Subcutaneous adipose tissue (tissue), 4 donors: ENCODE measurements around the gene NR3C2. TPM values are rescaled to one million over a fixed set of nuclear protein-coding genes. Genes with fewer than 3 reads are reported as not detected.

Source experiments
- total RNA-seq, 4 donors: library from RNA; depleted of rRNA; stranded (reverse); fragments of >200 nt; gene quantifications; one replicate each; pipeline ENCODE4 v1.1.0, GENCODE V29; 2016
- TF ChIP-seq, protein P1 (sequence below): fragments of 450-650 bp; IDR thresholded peaks from one replicate; pipeline ENCODE4 v1.5.1; 2016; ENCODE audit warnings: low read depth, mild to moderate bottlenecking, control low read depth, antibody characterized with exemption, moderate library complexity

The NR3C2 gene
- total RNA-seq, 4 donors from 2014 or later = 7.5 to 17.0 (median 8.9) TPM

DNA sequence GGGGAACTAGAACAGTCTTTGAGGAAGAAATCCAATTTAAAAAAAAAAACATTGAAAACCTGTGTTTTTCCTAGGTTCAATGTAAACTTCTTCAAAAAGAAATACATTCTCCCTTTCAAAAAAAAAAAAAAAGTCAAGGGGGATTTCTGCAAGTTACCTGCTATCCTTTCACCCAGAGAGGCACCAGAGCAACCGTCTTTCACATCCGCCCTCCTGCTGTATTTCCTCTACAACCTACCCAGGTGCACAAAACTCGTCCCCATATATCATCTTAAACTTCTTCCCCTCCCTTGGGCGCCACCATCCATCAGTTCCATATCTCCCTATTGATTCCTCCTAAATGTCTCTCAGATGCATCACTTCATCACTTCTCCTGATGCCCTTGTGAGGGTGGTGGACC, 74.5 kb downstream of the NR3C2 start:
- TF ChIP-seq, protein P1, sequence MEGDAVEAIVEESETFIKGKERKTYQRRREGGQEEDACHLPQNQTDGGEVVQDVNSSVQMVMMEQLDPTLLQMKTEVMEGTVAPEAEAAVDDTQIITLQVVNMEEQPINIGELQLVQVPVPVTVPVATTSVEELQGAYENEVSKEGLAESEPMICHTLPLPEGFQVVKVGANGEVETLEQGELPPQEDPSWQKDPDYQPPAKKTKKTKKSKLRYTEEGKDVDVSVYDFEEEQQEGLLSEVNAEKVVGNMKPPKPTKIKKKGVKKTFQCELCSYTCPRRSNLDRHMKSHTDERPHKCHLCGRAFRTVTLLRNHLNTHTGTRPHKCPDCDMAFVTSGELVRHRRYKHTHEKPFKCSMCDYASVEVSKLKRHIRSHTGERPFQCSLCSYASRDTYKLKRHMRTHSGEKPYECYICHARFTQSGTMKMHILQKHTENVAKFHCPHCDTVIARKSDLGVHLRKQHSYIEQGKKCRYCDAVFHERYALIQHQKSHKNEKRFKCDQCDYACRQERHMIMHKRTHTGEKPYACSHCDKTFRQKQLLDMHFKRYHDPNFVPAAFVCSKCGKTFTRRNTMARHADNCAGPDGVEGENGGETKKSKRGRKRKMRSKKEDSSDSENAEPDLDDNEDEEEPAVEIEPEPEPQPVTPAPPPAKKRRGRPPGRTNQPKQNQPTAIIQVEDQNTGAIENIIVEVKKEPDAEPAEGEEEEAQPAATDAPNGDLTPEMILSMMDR = no peak

DNA sequence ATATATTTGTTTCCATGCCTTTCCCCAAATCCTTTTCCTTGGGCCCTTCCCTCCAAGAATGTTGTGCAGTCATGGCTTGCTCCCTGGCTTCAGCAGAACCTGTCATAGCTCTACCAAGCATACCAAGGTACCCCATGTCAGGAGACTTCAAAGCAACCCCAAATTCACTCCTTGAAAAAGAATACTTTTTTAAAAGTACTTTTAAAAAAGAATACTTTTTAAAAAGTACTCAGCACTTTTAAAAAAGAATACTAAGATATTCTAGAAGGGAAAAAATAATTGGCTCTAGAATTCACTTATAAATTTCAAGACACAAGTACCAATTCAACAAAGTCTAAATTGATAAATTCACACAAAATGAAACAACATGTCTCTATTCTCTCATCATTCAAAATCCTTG, 76.0 kb downstream of the NR3C2 start:
- TF ChIP-seq, protein P1 = no peak

DNA sequence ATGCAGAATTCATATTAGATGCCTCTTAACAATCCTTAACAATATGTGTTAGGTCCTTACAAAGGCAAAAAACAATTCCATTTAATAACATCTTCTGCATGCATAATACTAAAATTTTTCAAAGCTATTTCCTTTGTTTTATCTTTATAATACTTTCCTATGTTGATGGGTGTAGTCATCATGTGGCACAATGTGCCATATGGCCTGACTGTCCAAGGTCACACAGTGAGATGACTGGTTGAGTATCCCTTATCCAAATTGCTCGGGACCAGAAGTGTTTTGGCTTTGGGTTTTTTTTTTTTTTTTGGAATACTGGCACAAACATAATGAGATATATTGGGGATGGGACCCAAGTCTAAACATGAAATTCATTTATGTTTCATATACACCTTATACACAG, 77.7 kb downstream of the NR3C2 start:
- TF ChIP-seq, protein P1 = no peak

DNA sequence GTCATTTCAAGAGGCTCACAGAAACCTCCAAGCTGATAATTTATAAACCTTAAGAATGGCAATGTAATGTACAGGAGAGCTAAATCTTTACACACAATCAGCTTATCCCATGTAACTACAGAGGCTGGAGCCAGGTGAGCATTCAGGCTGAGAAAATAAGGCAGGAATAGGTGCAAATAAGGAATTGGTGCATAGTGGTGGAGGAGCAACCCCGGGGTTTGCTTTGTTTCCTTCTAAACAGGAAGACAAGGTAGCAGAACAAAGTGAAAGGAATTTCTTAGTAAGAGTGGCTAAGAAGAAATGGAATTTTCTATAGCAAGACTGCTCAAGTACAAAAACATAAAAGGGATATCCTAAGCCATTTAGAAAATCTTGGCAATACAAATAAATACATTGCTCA, 82.4 kb downstream of the NR3C2 start:
- TF ChIP-seq, protein P1 = no peak

DNA sequence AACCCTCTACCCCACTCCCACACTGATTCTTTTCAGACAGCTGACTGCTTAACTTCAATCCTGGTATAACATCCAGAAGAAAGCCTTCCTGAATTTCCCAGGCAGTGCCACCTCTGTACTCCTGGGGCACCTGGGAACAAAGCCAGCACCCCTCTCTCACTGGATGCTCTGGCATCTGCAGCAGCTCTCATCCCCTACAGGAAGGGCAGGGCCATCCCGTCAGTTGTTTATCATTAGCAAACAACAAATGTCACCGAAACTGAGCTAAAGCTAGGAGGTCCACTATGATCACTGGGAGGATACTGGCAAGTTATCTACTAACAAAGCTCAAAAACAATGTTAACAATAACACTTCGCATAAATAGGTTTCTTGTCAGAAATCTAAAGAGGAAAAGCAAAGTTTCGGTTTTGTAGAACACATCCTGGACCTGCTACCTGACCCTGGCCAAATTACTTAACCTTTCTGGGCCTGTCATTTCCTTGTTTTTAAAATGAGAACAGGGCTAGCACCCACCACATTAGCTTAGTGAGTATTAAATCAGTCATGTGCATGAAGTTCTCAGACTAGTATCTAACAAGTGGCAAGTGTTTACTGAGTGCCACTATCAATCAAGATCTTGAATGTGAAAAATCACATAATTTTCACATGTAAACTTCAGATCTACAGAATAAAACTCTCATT, 86.6 kb downstream of the NR3C2 start:
- TF ChIP-seq, protein P1 = no peak

DNA sequence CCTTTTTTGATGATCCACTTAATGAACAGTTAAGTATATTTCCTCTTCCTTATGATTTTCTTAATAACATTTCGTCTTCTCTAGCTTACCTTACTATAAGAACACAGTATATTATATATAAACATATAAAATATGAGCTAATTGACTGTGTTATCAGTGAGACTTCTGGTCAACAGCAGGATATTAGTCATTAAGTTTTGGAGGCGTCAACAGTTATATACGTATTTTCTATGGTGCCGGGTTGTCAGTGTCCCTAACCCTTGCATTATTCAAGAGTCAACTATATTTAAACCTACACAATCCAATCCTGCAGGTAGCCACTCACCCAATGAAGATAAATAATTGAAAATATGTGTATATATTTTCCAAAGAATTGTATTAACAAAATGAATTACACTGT, 88.0 kb downstream of the NR3C2 start:
- TF ChIP-seq, protein P1 = no peak

DNA sequence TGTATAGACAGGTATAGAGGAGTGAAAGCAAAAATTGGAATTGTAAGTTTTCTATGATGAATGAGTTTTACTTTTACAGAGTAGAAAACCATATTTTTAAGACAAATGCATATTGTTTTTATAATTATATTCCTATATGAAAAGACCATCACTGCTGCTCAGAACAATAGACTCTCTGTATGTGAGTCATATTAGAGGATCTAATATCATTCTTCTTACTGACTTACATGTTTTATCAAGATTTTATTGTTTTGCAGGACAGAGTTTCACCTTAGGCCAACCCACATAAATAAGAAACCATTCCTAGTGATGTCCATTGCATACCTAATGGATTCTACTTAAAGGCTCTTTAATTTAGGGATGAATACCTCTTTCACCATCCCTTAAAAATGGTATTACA, 88.6 kb downstream of the NR3C2 start:
- TF ChIP-seq, protein P1 = no peak
